AG09309 (cell line): ENCODE measurements around the gene FAM111B.

Source experiments
- DNase-seq: peaks from one replicate; pipeline ENCODE4 v3.0.0-alpha.2; 2010; ENCODE audit warnings: low read depth
- H3K4me3 ChIP-seq: 2 replicates; pipeline ENCODE4 v1.5.1; 2011; ENCODE audit warnings: mild to moderate bottlenecking, low read depth, low read length, moderate library complexity; ENCODE audit not compliant: control insufficient read depth
- CTCF ChIP-seq: IDR thresholded peaks from 2 replicates; pipeline ENCODE4 v1.5.1; 2011; ENCODE audit warnings: mild to moderate bottlenecking, low read depth, low read length, inconsistent platforms; ENCODE audit not compliant: insufficient read depth, control insufficient read depth; ENCODE audit errors: missing control alignments

FAM111B gene

GRCh38 chr11:59142530-59143507, 35.8 kb downstream of the FAM111B start, which contains the start of gene FAM111A:
Gene FAM111A, plus strand, starts transcription at chr11:59142856. Its CDS starts 6,017 bp downstream, at chr11:59148873.
- DNase-seq = peak; percentile 34
- peak; percentile 45 for TF ChIP-seq CTCF
- peak within 1 kb of the TSS; percentile 89 for H3K4me3 ChIP-seq

- TF ChIP-seq CTCF = no peak
- peak overlapping the region; percentile 79 for H3K4me3 ChIP-seq
- no peak for DNase-seq
Measured at GRCh38 chr11:59144096-59144495, 37.1 kb downstream of the FAM111B start.

- peak overlapping the region; percentile 79 for H3K4me3 ChIP-seq
- peak; percentile 48 for DNase-seq
- no peak for TF ChIP-seq CTCF
Measured at GRCh38 chr11:59144579-59145345, 37.7 kb downstream of the FAM111B start.

GRCh38 chr11:59145534-59145933, 38.5 kb downstream of the FAM111B start:
- peak; percentile 73 for DNase-seq
- peak overlapping the region; percentile 79 for H3K4me3 ChIP-seq
- no peak for TF ChIP-seq CTCF

GRCh38 chr11:59151761-59152160, 44.7 kb downstream of the FAM111B start:
- no peak overlapping the region for H3K4me3 ChIP-seq
- TF ChIP-seq CTCF = no peak
- DNase-seq = no peak

GRCh38 chr11:59152312-59152951, 45.4 kb downstream of the FAM111B start:
- TF ChIP-seq CTCF = no peak
- no peak for DNase-seq
- no peak overlapping the region for H3K4me3 ChIP-seq
